Measurements from ENCODE around the gene HIPK2.

DNA sequence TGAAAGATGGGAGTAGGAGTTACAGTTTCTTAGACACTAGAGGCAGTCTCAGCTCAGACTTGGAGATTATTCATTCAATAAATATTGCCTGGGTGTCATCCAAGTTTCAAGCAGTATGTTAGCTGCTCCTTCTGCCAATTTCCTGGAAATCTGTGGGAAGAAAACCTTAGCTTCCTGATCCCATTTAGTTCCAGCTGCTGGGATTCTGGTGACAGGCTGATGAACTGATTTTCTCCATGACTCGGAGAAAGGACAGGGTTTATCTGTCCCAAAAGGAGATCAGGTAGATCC is 158.5 kb downstream of the HIPK2 start:
- TF ChIP-seq POLR2A (IDR thresholded peaks at IDR 0.05; ENCODE audit: low read depth, low read length) (no peak), POLR2AphosphoS5 (IDR thresholded peaks at IDR 0.05; ENCODE audit: low read depth, low read length) (no peak)
